GM18867 (cell line): ENCODE data around the gene TIAM1.
A peak's percentile ranks its signal among the peaks of the same experiment; 100 is the strongest.

Experiments
- ATAC-seq: cut with Tn5 transposase; IDR thresholded peaks from one replicate; pipeline ENCODE4 v1.9.1; 2021; ENCODE audit warnings: mild to moderate bottlenecking, moderate library complexity; ENCODE audit not compliant: unreplicated experiment

Gene TIAM1

GRCh38 chr21:31103571-31104265 is 240.3 kb downstream of the TIAM1 start:
- ATAC-seq: no peak

- ATAC-seq: no peak
Measured at GRCh38 chr21:31103163-31103562, 240.9 kb downstream of the TIAM1 start.

- no peak for ATAC-seq
Measured at GRCh38 chr21:31099122-31099521, 244.9 kb downstream of the TIAM1 start.

GRCh38 chr21:31098576-31099005 is 245.5 kb downstream of the TIAM1 start:
- ATAC-seq: peak; percentile 78

- no peak for ATAC-seq
Measured at GRCh38 chr21:31092832-31093625, 251.0 kb downstream of the TIAM1 start.

- ATAC-seq: no peak
Measured at GRCh38 chr21:31090376-31090775, 253.7 kb downstream of the TIAM1 start.

- no peak for ATAC-seq
Measured at GRCh38 chr21:31088474-31088751, 255.6 kb downstream of the TIAM1 start.

- no peak for ATAC-seq
Measured at GRCh38 chr21:31087639-31088473, 256.2 kb downstream of the TIAM1 start.

GRCh38 chr21:31084689-31085088 is 259.4 kb downstream of the TIAM1 start:
- no peak for ATAC-seq

GRCh38 chr21:31078796-31079195 is 265.3 kb downstream of the TIAM1 start:
- ATAC-seq: peak; percentile 95

GRCh38 chr21:31078216-31078615 is 265.8 kb downstream of the TIAM1 start:
- ATAC-seq: peak; percentile 23

- no peak for ATAC-seq
Measured at GRCh38 chr21:31075848-31076247, 268.2 kb downstream of the TIAM1 start.

- ATAC-seq: no peak
Measured at GRCh38 chr21:31072533-31072932, 271.5 kb downstream of the TIAM1 start.
